H9 (cell line): ENCODE measurements around the gene LAMP1. TPM values are rescaled to one million over a fixed set of nuclear protein-coding genes. Genes with fewer than 3 reads are reported as not detected.

Experiments used
- DNase-seq: peaks from one replicate; pipeline ENCODE4 v3.0.0-alpha.2; 2017
- H2AFZ ChIP-seq: one replicate; pipeline ENCODE4 v1.6.1; 2013; ENCODE audit warnings: mild to moderate bottlenecking, low read length, control low read depth, moderate library complexity
- H2AK5ac ChIP-seq: 2 replicates; pipeline ENCODE4 v1.6.1; 2013; ENCODE audit warnings: low read length, control low read depth, mixed read lengths; ENCODE audit not compliant: insufficient read length
- H2BK120ac ChIP-seq: one replicate; pipeline ENCODE4 v1.6.1; 2013; ENCODE audit warnings: low read depth, mild to moderate bottlenecking, low read length, control low read depth, inconsistent platforms; ENCODE audit not compliant: poor library complexity, severe bottlenecking
- H2BK12ac ChIP-seq: 2 replicates; pipeline ENCODE4 v1.6.1; 2013; ENCODE audit warnings: low read length, control low read depth, mixed read lengths, low read depth; ENCODE audit not compliant: insufficient read length
- H2BK15ac ChIP-seq: 2 replicates; pipeline ENCODE4 v1.6.1; 2013; ENCODE audit warnings: low read depth, low read length, control low read depth
- H2BK20ac ChIP-seq: one replicate; pipeline ENCODE4 v1.6.1; 2013; ENCODE audit warnings: low read depth, mild to moderate bottlenecking, low read length, control low read depth, inconsistent platforms; ENCODE audit not compliant: poor library complexity, severe bottlenecking
- H2BK5ac ChIP-seq: 2 replicates; pipeline ENCODE4 v1.6.1; 2013; ENCODE audit warnings: low read length, control low read depth, mixed read lengths; ENCODE audit not compliant: insufficient read length
- H3K14ac ChIP-seq: 2 replicates; pipeline ENCODE4 v1.6.1; 2013; ENCODE audit warnings: low read length, control low read depth; ENCODE audit not compliant: insufficient read depth
- H3K18ac ChIP-seq: 2 replicates; pipeline ENCODE4 v1.6.1; 2013; ENCODE audit warnings: low read depth, mild to moderate bottlenecking, mixed read lengths, low read length, control low read depth; ENCODE audit not compliant: insufficient read length
- H3K23ac ChIP-seq: 2 replicates; pipeline ENCODE4 v1.6.1; 2013; ENCODE audit warnings: low read length, control low read depth, mixed read lengths, low read depth; ENCODE audit not compliant: insufficient read length
- H3K23me2 ChIP-seq: 2 replicates; pipeline ENCODE4 v1.6.1; 2013; ENCODE audit warnings: low read depth, mild to moderate bottlenecking, mixed read lengths, low read length, control low read depth; ENCODE audit not compliant: insufficient read length, poor library complexity, severe bottlenecking
- H3K27ac ChIP-seq: 2 replicates; pipeline ENCODE4 v1.5.1; 2013; ENCODE audit warnings: low read length, control low read depth, mixed read lengths, low read depth; ENCODE audit not compliant: insufficient read length
- H3K27me3 ChIP-seq: 2 replicates; pipeline ENCODE4 v1.6.1; 2013; ENCODE audit warnings: low read length, control low read depth, inconsistent platforms; ENCODE audit not compliant: insufficient read depth
- H3K4ac ChIP-seq: 2 replicates; pipeline ENCODE4 v1.6.1; 2013; ENCODE audit warnings: low read depth, mild to moderate bottlenecking, control low read depth, inconsistent platforms, low read length, moderate library complexity
- H3K4me1 ChIP-seq: 2 replicates; pipeline ENCODE4 v1.6.1; 2013; ENCODE audit warnings: low read length, control low read depth, inconsistent platforms; ENCODE audit not compliant: insufficient read depth
- H3K4me2 ChIP-seq: 2 replicates; pipeline ENCODE4 v1.6.1; 2013; ENCODE audit warnings: low read length, control low read depth, mixed read lengths; ENCODE audit not compliant: insufficient read length, insufficient read depth
- H3K56ac ChIP-seq: 2 replicates; pipeline ENCODE4 v1.6.1; 2013; ENCODE audit warnings: low read depth, mild to moderate bottlenecking, mixed read lengths, low read length, control low read depth; ENCODE audit not compliant: insufficient read length
- H3K79me1 ChIP-seq: 2 replicates; pipeline ENCODE4 v1.6.1; 2013; ENCODE audit warnings: low read depth, mild to moderate bottlenecking, moderate library complexity, low read length, control low read depth, inconsistent platforms; ENCODE audit not compliant: insufficient read depth, poor library complexity, severe bottlenecking
- H3K79me2 ChIP-seq: 2 replicates; pipeline ENCODE4 v1.6.1; 2013; ENCODE audit warnings: low read length, control low read depth, inconsistent platforms; ENCODE audit not compliant: insufficient read depth
- H3K9ac ChIP-seq: 2 replicates; pipeline ENCODE4 v1.6.1; 2013; ENCODE audit warnings: low read length, control low read depth, mixed read lengths; ENCODE audit not compliant: insufficient read length; ENCODE audit errors: extremely low read depth
- H3K9me3 ChIP-seq: one replicate; pipeline ENCODE4 v1.6.1; 2013; ENCODE audit warnings: low read depth, low read length, inconsistent platforms; ENCODE audit not compliant: control insufficient read depth
- H3T11ph ChIP-seq: one replicate; pipeline ENCODE4 v1.6.1; 2013; ENCODE audit warnings: mild to moderate bottlenecking, low read length, control low read depth, inconsistent platforms
- H4K20me1 ChIP-seq: one replicate; pipeline ENCODE4 v1.6.1; 2013; ENCODE audit not compliant: control insufficient read depth, insufficient read length, insufficient read depth
- H4K5ac ChIP-seq: 2 replicates; pipeline ENCODE4 v1.6.1; 2013; ENCODE audit warnings: low read depth, mild to moderate bottlenecking, mixed read lengths, low read length, control low read depth; ENCODE audit not compliant: insufficient read length
- H4K8ac ChIP-seq: replicated peaks from 2 replicates; pipeline ENCODE4 v1.6.1; 2013; ENCODE audit warnings: low read length, control low read depth, mixed read lengths, low read depth; ENCODE audit not compliant: insufficient read length
- H4K91ac ChIP-seq: 2 replicates; pipeline ENCODE4 v1.6.1; 2013; ENCODE audit warnings: low read depth, mild to moderate bottlenecking, moderate library complexity, mixed read lengths, low read length, control low read depth; ENCODE audit not compliant: insufficient read length
- H3K27ac Mint-ChIP-seq, 3 experiments: 2 replicates in 2 of 3; 3 replicates in 1 of 3; pipeline ENCODE4 v1.8.0; 2020 to 2021; ENCODE audit warnings: mixed read lengths in 3 of 3, mild to moderate bottlenecking in 1 of 3, moderate library complexity in 1 of 3
- H3K27me3 Mint-ChIP-seq: 2 replicates; pipeline ENCODE4 v1.8.0; 2021; ENCODE audit warnings: low read depth, mild to moderate bottlenecking, moderate library complexity, mixed read lengths
- H3K36me3 Mint-ChIP-seq, 3 experiments: 2 replicates in 2 of 3; 3 replicates in 1 of 3; pipeline ENCODE4 v1.8.0; 2020 to 2021; ENCODE audit warnings: low read depth in 3 of 3, mixed read lengths in 3 of 3; ENCODE audit not compliant: insufficient read depth in 1 of 3
- H3K4me1 Mint-ChIP-seq, 2 experiments: 2 replicates each; pipeline ENCODE4 v1.8.0; 2020; ENCODE audit warnings: mixed read lengths in 2 of 2
- H3K4me3 Mint-ChIP-seq, 2 experiments: 2 replicates in 1 of 2; 3 replicates in 1 of 2; pipeline ENCODE4 v1.8.0; 2020 to 2021; ENCODE audit warnings: mild to moderate bottlenecking in 2 of 2, mixed read lengths in 2 of 2, moderate library complexity in 1 of 2
- H3K9me3 Mint-ChIP-seq, 2 experiments: 2 replicates in 1 of 2; 3 replicates in 1 of 2; pipeline ENCODE4 v1.8.0; 2020; ENCODE audit warnings: mild to moderate bottlenecking in 2 of 2, mixed read lengths in 2 of 2, moderate library complexity in 1 of 2
- WGBS: extraction: QIAGEN DNeasy Blood & Tissue Kit; methylation state at CpG from one replicate; pipeline ENCODE4 v1.1.7; 2013; ENCODE audit warnings: missing lambda C conversion rate, low lambda C conversion rate, mixed read lengths; ENCODE audit not compliant: insufficient read length; ENCODE audit errors: extremely low coverage; 5-methylcytosine and 5-hydroxymethylcytosine counted together
- total RNA-seq: library from RNA; stranded (reverse); gene quantifications from 2 replicates; pipeline ENCODE4 v1.2.1, GENCODE V29; 2021
- TF ChIP-seq, protein P1 (sequence below): fragments of 200-600 bp; sonication (generic); conservative IDR thresholded peaks from 3 replicates; pipeline ENCODE4 v1.8.0; 2021; ENCODE audit warnings: antibody characterized with exemption, mild to moderate bottlenecking

LAMP1 gene
- total RNA-seq, 1 experiment from 2014 or later, result 131 TPM

DNA sequence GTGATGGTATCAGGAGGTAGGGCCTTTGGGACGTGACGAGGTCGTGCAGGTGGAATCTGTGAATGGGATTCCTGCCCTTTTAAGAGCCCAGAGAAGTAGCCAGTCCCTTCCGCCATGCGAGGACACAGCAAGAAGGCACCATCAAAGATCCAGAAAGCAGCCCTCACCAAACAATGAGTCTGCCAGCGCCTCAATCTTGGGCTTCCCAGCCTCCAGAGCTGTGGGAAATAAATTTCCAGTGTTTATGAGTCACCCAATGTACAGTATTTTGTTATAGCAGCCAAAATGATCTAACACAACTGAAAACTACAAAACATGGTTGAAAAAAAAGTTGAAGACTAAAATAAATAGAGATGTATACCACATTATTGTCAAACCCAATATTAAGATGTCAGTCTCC, 16.9 kb upstream of the LAMP1 start:
- Histone ChIP-seq H4K20me1 (no peaks in the 10 kb centered on the region), H3K56ac (no peak overlapping the region), H3K9me3 (no peaks in the 10 kb centered on the region), H2AK5ac (no peak overlapping the region), H4K91ac (no peak overlapping the region), H2BK120ac (no peak overlapping the region), H2AFZ (no peak overlapping the region), H3T11ph (no peak overlapping the region), H3K18ac (no peak overlapping the region), H3K4me1 (no peaks in the 10 kb centered on the region), H2BK15ac (no peak overlapping the region), H3K23ac (no peak overlapping the region), H2BK12ac (no peak overlapping the region), H3K14ac (no peak overlapping the region), H2BK20ac (no peak overlapping the region), H3K4me2 (no peak overlapping the region), H3K23me2 (no peaks in the 10 kb centered on the region), H3K27me3 (no peaks in the 10 kb centered on the region), H3K4ac (no peak overlapping the region), H3K79me2 (no peaks in the 10 kb centered on the region), H4K5ac (no peak overlapping the region), H2BK5ac (no peak overlapping the region), H3K27ac (no peak overlapping the region), H4K8ac (no peak overlapping the region), H3K9ac (no peak overlapping the region), H3K79me1 (no peaks in the 10 kb centered on the region)
- H3K9me3 Mint-ChIP-seq, result peaks cover 9 to 10% of the 10 kb centered on the region in 2 experiments
- peaks cover 0 to 3% (median 3%) of the 10 kb centered on the region in 3 experiments; a peak in 2 of 7 replicates for H3K36me3 Mint-ChIP-seq
- TF ChIP-seq, protein P1, sequence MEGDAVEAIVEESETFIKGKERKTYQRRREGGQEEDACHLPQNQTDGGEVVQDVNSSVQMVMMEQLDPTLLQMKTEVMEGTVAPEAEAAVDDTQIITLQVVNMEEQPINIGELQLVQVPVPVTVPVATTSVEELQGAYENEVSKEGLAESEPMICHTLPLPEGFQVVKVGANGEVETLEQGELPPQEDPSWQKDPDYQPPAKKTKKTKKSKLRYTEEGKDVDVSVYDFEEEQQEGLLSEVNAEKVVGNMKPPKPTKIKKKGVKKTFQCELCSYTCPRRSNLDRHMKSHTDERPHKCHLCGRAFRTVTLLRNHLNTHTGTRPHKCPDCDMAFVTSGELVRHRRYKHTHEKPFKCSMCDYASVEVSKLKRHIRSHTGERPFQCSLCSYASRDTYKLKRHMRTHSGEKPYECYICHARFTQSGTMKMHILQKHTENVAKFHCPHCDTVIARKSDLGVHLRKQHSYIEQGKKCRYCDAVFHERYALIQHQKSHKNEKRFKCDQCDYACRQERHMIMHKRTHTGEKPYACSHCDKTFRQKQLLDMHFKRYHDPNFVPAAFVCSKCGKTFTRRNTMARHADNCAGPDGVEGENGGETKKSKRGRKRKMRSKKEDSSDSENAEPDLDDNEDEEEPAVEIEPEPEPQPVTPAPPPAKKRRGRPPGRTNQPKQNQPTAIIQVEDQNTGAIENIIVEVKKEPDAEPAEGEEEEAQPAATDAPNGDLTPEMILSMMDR, result no peak
- WGBS, result no CpG with 5 or more reads among the region's 6 CpGs
- H3K27me3 Mint-ChIP-seq, result peaks cover 14% of the 10 kb centered on the region
- no peak for DNase-seq
- no peak overlapping the region for H3K4me3 Mint-ChIP-seq
- no peak overlapping the region for H3K27ac Mint-ChIP-seq
- peaks cover 0 to 4% of the 10 kb centered on the region in 2 experiments; a peak in 1 of 4 replicates for H3K4me1 Mint-ChIP-seq
